Activated naive CD4-positive, alpha-beta T cell treated with anti-CD3 and anti-CD28 coated beads, Interleukin-2, amount 50 U/mL, for 16 hours (primary cell): Measurements from ENCODE around the gene TBC1D4.

Experiments
- DNase-seq: peaks from one replicate; pipeline ENCODE4 v3.0.0-alpha.2; 2020

Gene TBC1D4

DNA sequence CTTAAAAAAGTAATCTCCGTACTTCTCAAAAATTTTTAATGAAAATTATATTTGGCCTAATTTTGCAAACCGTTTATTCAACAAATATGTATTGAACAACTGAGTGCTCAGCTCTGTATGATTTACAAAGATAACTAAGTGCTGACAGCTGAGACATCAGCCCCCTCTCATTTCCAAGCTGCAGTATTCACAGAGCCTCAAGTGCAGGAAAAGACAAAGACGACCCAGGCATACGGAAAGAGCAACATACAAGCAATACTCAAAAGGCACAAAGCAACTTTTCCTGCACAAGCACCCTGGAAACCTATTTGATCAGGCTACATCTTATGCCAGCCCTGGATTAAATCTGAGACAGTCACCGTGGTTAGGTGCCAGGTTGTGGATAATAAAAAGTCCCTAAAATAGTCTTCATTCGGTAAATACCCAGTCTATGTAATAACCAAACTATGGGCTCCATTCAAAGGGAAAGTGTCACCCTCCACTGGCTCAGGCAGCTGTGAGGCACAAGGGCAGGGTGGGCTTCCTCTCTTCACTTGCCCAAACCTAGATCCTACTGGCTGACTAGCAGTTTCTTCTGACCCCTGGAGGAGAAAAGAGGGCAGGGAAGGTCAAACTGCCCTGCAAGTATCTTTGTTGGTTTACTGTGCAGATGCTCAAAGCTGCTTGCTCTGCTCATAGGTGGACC, 65.5 kb downstream of the TBC1D4 start:
- no peak for DNase-seq

DNA sequence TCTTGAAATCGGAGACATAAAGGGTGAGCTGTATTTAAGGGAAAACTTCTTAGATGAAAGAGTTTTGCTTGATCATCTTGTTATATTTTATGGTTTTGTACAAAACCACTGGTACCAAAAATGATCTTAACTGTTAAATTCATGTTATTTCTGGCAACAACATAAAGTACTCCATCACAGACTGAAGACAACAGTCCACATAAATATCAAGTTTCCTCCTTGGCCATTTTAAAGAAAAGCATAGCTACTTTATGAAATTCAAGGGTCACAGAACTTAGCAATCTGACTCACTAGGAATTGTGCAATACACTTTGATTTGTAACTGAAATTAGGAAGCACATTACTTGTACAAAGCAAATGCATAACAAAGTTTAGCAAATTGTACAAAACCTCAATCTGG, 66.3 kb downstream of the TBC1D4 start:
- DNase-seq = no peak

GRCh38 chr13:75415171-75415570, 66.8 kb downstream of the TBC1D4 start:
- DNase-seq = no peak

- DNase-seq = no peak
These were observed 67.7 kb downstream of the TBC1D4 start for GRCh38 chr13:75414036-75414827.

DNA sequence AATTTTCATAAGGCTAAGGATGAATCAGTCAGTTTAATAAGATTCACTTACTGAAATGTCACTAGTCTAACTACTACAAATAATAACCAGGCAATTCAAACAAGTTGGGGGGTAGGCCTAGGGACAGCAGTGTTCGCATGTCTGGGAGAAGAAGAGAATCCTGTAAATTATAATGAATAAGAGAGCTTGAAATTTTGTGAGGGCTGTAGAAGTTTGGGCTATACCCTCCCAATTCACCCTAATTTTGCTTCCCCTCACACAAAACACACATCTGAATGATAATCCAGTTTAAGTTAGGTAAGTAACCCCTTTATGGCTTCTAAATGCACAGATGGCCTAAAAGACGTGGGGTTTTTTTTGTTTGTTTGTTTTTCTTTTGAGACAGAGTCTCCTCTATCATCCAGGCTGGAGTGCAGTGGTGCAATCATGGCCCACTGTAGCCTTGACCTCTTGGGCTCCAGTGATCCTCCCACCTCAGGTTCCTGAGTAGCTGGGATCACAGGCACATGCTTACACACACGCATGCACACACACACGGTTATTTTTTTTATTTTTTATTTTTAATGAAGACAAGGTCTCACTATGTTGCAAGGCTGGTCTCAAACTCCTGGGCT, 69.9 kb downstream of the TBC1D4 start:
- DNase-seq = no peak

DNA sequence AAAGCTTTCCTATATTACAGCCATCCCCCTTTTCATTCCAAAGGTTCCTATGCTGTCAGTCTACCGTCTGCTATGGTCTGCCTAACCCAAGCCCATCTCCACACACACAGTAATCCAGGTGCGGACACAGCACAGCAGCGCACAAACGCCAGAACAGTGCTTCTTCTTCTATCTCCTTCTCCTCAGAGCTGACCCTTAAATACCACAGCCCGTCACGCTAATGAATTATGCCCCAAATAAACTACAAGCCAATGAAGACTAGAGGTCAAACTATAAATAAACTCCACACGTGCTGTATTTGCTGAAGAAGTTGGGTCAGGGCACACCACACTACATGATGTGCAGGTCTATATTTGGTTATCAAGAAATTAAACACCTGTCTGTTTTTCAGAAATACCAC, 71.8 kb downstream of the TBC1D4 start:
- no peak for DNase-seq

- no peak for DNase-seq
These were observed 74.0 kb downstream of the TBC1D4 start for GRCh38 chr13:75407998-75408397.

DNA sequence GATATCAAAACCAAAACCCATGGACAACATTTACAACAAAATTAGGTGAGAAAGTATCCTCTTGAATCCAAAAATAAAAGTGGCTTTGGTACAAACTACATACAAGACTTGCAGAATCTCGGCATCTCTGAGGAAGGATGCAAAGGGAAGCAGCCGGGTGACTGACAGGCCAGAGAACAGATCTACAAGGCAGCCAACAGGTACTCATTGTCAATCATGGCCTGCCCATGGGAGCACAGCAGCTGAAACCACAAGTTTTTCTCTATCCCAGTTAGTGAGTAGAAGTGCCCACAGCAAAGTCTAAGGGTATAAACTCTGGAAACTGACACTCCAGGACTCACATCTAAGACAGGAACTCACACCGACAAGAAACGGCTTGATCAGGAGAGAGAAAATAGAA, 74.5 kb downstream of the TBC1D4 start:
- no peak for DNase-seq

DNA sequence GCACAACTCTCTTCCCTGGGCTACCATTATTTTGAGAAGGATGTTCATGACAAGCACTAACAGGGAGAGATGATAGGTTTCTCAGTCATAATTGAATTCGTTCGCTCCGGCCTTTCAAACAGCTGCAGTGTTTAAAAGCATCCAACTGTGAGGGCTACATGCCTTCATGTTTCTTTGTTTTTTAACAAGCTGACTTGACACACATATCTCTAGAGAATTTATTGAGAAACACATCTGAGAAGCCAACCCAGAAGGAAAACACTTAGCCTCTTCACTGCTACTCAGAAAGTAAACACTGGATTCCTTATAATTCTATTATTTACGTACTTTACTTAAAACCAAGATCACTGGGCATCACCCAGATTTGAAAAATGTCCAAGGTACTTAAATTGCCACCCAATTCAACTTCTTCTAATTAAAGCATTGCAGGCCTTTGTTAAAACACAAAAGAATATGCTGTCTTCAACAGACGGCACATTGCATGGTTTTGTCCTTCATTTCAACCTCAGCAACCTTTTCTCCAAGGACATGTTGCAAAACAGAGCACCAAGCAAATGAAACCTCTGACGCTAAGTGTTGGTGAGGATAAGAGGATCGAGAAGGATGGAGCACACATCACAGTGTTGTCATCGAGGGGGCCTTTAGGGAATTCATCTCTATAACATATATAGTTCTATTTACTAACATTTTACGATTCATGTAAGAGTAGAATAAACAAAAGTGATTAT, 75.8 kb downstream of the TBC1D4 start:
- DNase-seq = no peak

DNA sequence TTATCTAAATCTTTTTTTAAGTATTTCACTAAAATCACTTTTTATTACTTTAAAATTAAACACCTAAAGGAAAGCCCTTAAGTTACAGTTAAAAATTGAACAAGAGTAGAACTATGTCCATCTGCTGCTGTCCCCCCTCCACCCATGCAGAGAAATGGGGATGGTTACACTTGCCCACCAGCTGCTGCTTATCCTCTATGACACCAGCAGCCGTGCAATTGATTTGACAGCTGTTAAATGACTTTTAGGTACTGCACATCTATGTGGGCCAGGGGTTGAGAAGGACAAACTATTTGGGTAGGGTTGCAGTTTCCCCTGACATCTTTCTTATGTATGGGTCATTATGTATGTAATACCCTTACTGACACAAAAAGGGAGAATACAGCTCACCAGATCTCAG, 77.2 kb downstream of the TBC1D4 start:
- no peak for DNase-seq

DNA sequence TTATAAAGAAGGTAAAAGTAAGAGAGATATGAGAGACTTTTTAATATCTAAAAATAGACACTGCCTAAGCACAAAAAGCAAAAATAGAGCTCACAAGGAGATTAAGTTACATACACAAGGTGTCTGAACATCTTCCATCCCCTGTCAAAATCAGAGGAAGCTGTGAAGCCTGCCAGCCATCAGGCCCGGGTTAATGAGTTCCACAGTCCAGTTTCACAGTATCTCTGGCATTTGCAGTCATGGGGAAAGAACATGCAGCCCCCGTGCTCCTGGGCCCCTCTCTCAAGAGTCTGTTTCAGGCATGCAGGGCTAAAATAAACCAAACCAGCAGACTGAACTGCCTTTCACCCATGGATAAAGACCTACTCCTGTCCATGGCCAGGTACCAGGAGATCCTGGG, 79.2 kb downstream of the TBC1D4 start:
- DNase-seq = no peak

GRCh38 chr13:75400775-75401174, 81.2 kb downstream of the TBC1D4 start:
- DNase-seq = no peak

DNA sequence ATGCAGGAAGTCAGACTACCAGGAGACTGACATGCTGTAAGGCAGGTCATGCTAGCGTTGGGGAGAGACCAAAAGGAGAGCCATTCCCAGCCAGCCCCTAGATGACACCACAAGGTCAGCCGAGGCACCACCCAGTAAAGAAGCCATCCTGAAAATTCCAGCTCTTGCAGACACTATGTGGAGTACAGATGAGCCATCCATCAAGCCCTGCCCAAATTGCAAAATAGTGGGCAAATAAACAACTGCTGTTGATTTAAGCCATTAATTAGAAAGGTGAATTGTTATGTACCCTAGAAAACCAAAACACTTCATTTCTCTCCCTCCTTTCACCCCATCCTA, 82.1 kb downstream of the TBC1D4 start:
- DNase-seq = no peak

DNA sequence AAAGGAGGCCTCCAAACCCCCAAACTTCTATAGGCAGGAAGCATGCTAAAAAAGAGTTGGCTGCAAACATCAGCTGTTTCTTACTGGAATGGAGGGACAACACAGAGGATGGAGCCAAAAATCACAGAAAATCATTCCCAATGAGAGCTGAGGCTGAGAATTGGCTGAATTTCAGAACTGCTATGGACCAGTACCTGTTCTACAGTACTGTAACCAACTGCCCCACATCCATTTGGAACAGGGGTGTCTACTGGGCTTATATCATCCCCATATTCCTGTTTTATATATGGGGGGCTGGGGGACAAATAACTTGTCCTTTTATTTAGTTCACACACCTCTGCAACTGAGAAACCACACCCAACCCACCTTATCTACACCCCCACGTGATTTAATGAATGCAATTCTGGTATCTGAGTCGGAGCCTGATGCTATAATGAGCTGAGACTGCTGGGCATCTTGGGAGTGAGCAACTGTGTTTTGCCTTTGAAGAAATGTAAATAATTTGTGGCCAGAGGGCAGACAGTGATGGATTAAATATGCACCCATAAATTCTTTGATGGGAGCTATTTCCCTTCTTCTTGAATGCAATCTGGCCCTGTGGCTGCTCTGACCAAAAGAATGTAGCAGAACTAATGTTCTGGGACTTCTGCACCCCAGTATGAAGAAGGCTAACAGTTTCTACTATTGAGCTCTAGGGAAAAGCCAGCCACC, 82.6 kb downstream of the TBC1D4 start:
- DNase-seq = no peak

DNA sequence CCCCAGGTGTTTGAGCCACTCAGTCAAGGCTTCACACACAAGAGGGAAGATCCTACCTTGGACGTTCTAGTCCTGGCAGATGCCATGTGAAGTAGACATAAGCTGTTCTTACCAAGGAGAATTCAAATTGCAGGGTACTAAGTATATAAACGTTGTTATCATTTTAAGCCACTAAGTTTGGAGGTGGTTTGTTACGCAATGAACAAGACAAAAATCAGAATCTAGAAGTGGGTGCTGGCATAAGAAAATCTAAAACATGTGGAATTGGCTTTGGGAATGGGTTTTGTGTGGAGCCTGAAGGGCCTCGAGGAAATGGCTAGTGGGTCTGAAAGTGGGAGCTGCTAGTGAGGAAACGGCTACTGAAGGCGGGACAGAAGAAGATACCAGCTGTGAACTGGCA, 83.9 kb downstream of the TBC1D4 start:
- DNase-seq = no peak

- DNase-seq = no peak
These were observed 86.1 kb downstream of the TBC1D4 start for GRCh38 chr13:75395901-75396300.

DNA sequence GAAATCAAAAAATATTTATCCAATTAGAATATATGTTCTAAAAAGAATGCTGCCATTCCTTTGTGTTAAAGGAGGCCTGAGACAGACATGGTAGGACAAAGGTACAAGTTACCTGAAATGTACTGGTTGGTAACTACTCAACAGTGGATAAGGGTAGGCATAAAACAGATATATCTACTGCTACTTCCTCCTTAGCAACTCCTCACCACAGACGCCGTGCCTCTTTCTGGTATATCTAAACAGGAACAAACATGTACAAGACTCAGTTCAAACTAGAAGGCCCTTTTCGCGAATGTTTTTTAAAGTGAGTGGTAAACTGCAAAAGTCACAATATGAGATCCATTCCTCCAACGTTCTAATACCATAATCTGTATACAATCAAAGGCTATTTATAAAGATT, 86.9 kb downstream of the TBC1D4 start:
- DNase-seq = no peak

GRCh38 chr13:75393839-75394520, 88.0 kb downstream of the TBC1D4 start:
- DNase-seq = no peak

GRCh38 chr13:75391432-75392100, 90.4 kb downstream of the TBC1D4 start:
- no peak for DNase-seq

DNA sequence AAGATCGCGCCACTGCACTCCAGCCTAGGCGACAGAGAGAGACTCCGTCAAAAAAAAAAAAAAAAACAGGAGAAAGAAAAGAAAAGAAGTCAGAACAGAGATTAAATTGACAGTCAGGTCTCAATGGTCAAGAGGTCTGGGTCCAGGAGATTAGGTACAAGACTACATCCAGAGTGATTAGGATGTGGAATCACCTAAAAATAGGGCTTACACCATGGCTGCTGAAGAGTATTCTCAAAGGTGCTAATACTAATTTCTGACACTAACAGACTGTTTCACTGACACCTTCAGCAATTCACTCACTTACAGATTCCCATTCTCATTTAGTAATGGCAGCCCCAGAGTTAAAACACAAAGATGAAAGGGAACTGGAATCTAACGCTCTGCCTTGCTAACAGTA, 91.7 kb downstream of the TBC1D4 start:
- DNase-seq = no peak

- no peak for DNase-seq
These were observed 96.3 kb downstream of the TBC1D4 start for GRCh38 chr13:75385708-75386083.
